ENCODE data around the gene ENSA. TPM values are rescaled to one million over a fixed set of nuclear protein-coding genes. Genes with fewer than 3 reads are reported as not detected.
"Not testable (repeated sequence)": the region's sequence is repeated elsewhere in the genome, so short reads cannot be mapped to it uniquely, and the experiment has no call there.

Gene ENSA
- total RNA-seq, 1 experiment from 2014 or later = 85.5 TPM

GRCh38 chr1:150621497-150622302 lies 7.7 kb downstream of the ENSA start:
- DNase-seq (ENCODE audit: low read depth) = peak; percentile 56

DNA sequence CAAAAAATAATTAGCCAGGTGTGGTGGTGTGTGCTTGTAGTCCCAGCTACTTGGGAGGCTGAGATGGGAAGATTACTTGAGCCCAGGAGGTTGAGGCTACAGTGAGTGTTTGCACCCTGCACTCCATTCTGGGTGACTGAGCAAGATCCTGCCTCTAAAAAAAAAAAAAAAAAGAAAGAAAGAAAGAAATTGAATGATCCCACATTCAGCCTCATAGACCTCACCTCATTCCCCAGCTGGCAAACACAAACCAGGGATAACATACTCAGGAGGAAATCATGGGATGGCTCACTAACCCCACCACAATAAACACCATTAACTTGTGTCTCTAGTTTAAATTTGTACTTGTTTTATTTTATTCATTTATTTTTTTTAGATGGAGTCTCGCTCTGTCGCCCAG lies 8.5 kb downstream of the ENSA start:
- no peak for DNase-seq (ENCODE audit: low read depth)

DNA sequence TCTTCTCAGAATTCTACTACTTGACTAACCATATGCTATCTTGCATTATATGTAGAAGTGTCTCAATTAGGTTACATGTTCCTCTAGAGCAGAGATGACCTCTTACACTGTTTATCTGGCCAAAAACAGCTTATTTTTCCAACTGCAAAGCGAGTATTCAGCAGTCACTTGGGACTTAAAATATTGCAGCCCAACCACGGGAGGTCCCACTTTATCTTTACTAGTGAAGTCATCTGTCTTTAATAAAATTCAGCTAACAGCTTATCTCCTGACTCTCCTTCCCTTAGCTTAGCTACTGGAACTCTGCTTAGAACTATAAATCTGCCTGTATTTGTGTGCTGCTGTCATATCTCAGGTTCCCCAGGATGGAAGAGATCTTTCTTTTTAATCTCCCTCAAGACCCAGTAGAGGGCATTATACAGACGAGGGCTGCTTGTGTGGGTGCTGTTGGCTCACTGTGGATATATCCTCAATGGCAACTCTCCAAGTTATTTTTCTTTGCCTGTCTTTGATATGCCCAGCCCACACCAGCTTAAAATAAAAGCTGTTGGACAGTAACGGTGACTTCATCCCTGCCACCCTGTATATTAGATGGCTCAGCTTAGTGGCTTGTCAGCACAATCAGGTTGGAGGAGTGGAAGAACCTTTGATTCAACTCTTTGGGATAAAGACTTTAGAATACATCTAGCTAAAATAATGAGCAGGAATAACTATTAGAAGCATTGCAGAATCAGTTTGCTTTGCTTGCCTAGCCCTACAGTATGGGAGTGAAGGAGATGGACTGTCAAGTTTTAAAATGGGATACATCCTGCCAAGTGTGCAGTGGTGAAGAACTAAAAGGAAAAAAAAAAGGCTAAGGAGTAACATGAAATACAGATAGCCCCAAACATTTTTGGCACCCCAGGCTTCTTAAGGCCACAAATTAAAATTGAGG lies 9.6 kb downstream of the ENSA start:
- DNase-seq (ENCODE audit: low read depth) = peak; percentile 77

GRCh38 chr1:150615346-150616201 lies 13.8 kb downstream of the ENSA start:
- DNase-seq (ENCODE audit: low read depth) = peak; percentile 17

- DNase-seq (ENCODE audit: low read depth) = peak; percentile 89
Measured at GRCh38 chr1:150613061-150613920, 16.1 kb downstream of the ENSA start.

DNA sequence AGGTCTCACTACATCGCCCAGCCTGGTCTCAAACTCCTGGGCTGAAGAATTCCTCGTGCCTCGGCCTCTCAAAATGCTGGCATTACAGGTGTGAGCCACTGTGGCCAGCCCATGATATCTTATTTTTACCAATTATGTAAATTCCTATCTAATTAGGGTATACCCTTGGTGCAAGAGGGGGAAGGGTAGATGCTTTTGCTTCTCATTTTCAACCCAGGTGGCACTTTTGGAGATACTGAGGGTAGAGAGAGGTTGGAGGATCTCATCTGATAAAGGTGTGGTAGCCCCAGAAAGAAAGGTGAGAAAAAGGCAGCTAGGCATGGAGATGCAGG lies 17.4 kb downstream of the ENSA start:
- DNase-seq (ENCODE audit: low read depth) = no peak

DNA sequence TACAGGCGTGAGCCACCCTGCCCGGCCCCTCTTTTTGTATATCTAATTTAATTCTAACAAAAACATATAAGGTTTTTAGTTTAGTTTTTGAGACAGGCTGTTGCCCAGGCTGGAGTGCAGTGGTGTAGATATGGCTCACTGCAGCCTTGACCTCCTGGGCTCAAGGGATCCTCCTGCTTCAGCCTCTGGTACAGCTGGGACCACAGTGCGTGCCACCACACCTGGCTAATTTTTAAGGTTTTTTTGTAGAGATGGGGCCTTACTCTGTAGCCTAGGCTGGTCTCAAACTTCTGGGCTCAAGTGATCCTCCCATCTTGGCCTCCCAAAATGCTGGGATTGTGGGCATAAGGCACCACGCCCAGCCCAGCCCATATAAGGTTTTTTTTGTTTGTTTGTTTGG lies 18.8 kb downstream of the ENSA start:
- no peak for DNase-seq (ENCODE audit: low read depth)

DNA sequence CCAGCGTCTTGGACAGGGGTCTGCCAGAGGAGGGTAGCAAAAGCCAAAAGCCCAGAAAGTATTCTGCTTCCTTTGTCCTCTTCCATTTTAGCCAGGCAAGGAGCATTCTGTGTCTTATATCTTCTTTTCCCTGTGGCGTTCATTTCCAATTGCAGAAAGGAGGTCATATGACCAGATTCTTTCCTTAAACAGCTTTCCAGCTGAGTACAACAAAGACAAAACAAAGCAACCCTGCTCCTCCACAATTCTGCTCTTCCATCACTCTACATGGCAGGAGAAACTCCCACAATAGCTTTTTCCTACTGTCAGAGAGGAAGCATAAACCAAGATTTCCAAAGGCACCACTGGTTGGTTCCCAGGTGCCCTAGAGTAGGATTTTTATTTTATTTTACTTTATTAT lies 19.7 kb downstream of the ENSA start:
- DNase-seq (ENCODE audit: low read depth) = no peak

DNA sequence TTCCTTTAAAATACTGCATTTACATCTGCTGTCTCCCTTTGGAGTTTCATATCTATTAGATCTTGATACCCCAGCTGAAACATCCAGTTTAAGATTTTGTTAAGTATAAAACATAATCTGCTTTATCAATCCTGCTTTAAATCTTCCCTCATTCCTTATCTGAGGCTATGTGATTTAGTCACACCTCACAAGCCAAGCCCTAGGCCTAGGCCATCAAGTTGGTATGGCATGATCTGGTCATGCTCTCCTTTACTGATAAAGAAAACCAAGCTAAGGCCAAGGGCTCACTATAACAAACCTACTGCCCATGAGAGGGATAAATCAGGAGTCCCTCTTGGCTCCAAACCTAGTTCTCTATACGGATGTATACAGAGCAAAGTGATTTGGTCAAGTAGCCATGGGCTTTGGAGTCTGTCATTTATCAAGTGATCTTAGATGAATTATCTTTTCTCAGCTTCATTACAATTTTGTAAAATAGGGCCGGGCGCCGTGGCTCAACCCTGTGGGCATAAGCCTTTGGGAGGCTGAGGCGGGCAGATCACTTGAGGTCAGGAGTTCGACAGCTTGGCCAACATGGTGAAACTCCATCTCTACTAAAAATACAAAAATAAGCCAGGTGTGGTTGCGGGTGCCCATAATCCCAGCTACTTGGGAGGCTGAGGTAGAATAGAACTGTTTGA lies 22.8 kb downstream of the ENSA start:
- DNase-seq (ENCODE audit: low read depth) = no peak

DNA sequence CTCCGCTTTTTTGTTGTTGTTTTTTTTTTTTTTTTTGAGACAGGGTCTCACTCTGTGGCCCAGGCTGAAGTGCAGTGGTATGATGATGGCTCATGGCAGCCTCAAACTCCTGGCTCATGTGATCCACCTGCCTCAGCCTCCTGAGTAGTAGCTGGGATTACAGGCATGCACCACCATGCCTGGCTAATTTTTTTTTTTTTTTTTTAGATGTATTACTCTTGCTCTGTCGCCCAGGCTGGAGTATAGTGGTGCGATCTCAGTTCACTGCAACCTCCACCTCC lies 24.0 kb downstream of the ENSA start:
- DNase-seq (ENCODE audit: low read depth) = not testable (repeated sequence)

GRCh38 chr1:150604226-150604588 lies 25.2 kb downstream of the ENSA start:
- no peak for DNase-seq (ENCODE audit: low read depth)

DNA sequence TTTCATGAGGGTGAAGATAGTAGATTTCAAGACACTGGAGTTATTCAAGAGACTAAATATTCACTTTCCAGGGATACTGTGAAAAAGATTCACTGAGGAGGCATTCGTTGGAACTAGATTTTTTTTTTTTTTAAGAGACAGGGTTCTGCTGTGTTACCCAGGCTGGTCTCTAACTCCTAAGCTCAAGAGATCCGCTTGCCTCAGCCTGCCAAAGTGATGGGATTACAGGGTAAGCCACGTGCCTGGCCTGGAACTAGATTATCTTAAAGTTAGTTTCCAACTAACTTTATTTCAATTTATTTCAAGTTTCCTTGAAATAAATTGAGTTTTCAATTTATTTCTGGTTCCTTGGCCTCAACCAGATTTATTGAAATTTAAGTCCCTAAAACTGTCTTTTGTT lies 25.7 kb downstream of the ENSA start:
- DNase-seq (ENCODE audit: low read depth) = no peak

- not testable (repeated sequence) for DNase-seq (ENCODE audit: low read depth)
Measured at GRCh38 chr1:150602372-150602771, 27.0 kb downstream of the ENSA start.

DNA sequence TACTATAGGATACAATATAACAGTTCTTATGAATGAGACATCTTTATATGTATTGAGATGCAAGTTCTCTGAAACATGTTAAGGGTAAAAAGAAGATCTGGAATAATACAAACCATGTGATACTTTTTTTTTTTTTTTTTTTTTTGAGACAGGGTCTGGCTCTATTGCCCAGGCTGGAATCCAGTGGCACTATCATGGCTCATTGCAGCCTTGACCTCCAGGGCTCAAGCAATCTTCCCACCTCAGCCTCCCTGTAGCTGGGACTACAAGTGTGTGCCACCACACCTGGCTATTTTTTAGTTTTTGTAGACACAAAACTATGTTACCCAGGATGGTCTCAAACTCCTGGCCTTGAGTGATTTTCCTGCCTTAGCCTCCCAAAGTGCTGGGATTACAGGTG lies 27.9 kb downstream of the ENSA start:
- DNase-seq (ENCODE audit: low read depth) = no peak

GRCh38 chr1:150598346-150598745 lies 31.1 kb downstream of the ENSA start:
- not testable (repeated sequence) for DNase-seq (ENCODE audit: low read depth)

DNA sequence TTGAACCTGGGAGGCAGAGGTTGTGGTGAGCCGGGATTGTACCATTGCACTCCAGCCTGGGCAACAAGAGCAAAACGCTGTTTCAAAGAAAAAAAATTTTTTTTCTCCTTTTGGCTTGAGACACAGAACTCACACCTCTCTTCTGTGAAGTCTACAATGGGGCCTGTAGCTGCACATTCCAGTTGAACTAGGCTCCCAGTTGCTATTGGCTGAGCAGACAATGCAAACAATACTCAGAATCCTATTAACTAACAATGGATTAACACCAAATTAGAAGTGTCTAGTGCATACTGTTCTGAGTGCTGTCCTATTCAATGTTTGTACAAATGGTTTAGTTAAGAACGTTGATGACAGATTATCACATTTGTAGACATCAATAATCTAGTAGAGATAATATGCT lies 32.4 kb downstream of the ENSA start:
- no peak for DNase-seq (ENCODE audit: low read depth)

GRCh38 chr1:150596095-150596892 lies 33.1 kb downstream of the ENSA start:
- DNase-seq (ENCODE audit: low read depth) = peak; percentile 38

DNA sequence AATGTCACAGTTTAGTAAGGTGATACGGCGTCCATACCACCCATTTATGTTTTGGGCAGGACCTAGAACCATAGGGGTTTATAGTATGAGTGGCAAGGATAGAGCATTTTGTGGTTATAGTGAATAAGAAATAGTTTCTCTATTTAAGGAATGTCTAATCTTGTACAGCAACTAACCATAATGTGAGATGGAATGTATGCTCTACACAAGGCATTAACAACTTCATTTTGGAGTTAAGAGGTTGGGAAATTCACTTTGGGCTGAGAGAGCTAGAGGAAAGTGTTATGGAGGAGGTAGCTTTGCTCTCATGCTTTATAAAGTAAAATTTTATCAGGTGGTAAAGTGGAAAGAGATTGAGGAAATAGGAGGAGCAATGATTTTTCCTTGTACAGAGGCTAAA lies 47.0 kb downstream of the ENSA start:
- no peak for DNase-seq (ENCODE audit: low read depth)

DNA sequence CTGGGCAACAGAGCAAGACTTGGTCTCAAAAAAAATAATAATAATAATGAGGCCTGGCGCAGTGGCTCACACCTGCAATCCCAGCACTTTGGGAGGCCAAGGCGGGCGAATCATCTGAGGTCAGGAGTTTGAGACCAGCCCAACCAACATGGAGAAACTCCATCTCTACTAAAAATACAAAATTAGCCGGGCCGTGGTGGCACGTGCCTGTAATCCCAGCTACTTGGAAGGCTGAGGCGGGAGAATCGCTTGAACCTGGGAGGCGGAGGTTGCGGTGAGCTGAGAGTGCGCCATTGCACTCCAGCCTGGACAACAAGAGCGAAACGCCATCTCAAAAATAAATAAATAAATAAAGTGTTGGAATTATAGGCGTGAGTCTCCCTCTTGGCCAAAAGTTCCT lies 47.5 kb downstream of the ENSA start:
- DNase-seq (ENCODE audit: low read depth) = not testable (repeated sequence)

- DNase-seq (ENCODE audit: low read depth) = not testable (repeated sequence)
Measured at GRCh38 chr1:150581437-150581836, 48.0 kb downstream of the ENSA start.

Data from RPMI7951 (cell line).